Measurements from ENCODE around the gene SNX9.

The SNX9 gene

DNA sequence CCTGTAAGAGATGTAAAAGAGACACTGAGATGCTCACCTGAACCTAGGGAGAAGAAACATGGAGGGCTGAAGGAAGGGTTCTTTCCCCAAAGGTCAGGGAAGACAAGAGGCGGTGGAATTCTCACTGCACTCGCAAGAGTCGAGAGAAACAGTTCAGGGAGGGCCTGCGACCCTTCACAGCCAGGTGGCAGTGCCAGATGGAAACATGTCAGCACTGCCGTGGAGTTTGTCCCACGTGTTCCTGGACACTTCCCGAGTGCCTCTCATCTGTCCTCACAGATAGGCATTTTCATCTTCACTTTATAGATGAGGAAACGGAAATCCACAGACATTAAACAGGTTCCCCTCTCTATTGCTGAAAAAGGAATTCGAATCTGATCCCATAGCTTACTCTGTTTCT, 88.2 kb downstream of the SNX9 start:
- Histone ChIP-seq H3K4me3 (ENCODE audit: low read depth in 1 of 2, low read length in 2 of 2) (no peak overlapping the region), H3K27ac (ENCODE audit: low read length) (no peak overlapping the region), H3K4me1 (ENCODE audit: control insufficient read depth in 1 of 2, insufficient read depth in 2 of 2, low read length in 2 of 2) (peaks cover 0 to 3% of the 10 kb centered on the region in 2 donors), H3K9me3 (ENCODE audit: control insufficient read depth in 1 of 2, low read length in 2 of 2) (peaks cover 0 to 4% of the 10 kb centered on the region in 2 donors), H3K27me3 (ENCODE audit: low read depth, low read length) (no peaks in the 10 kb centered on the region), H3K36me3 (ENCODE audit: control insufficient read depth in 1 of 2, insufficient read depth in 2 of 2, low read length in 2 of 2) (peaks cover 16 to 50% of the 10 kb centered on the region in 2 donors)

DNA sequence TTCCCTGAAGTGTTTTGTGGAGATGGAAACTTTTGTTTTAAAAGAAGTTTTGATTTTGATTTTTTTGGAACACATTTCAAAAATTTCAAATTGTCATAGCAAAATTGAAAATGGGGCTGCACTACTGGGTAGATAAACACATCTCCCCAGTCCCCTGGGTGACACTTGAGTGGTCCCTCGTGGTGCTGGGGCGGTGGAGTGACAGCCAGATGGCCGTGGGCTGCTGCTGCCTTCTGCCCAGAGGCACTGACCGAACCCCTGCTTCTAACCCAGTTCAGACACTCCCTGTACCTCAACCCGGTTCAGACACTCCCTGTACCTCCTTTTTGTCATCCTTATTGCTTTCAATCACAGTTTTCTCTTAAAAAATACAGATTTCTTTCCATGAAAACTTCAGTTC, 88.7 kb downstream of the SNX9 start:
- no peak overlapping the region for H3K27ac ChIP-seq (ENCODE audit: low read length)
- H3K4me1 ChIP-seq (ENCODE audit: control insufficient read depth in 1 of 2, insufficient read depth in 2 of 2, low read length in 2 of 2), result peaks cover 0 to 3% of the 10 kb centered on the region in 2 donors
- peaks cover 16 to 47% of the 10 kb centered on the region in 2 donors for H3K36me3 ChIP-seq (ENCODE audit: control insufficient read depth in 1 of 2, insufficient read depth in 2 of 2, low read length in 2 of 2)
- no peaks in the 10 kb centered on the region for H3K27me3 ChIP-seq (ENCODE audit: low read depth, low read length)
- peaks cover 0 to 4% of the 10 kb centered on the region in 2 donors for H3K9me3 ChIP-seq (ENCODE audit: control insufficient read depth in 1 of 2, low read length in 2 of 2)
- H3K4me3 ChIP-seq (ENCODE audit: low read depth in 1 of 2, low read length in 2 of 2), result no peak overlapping the region

DNA sequence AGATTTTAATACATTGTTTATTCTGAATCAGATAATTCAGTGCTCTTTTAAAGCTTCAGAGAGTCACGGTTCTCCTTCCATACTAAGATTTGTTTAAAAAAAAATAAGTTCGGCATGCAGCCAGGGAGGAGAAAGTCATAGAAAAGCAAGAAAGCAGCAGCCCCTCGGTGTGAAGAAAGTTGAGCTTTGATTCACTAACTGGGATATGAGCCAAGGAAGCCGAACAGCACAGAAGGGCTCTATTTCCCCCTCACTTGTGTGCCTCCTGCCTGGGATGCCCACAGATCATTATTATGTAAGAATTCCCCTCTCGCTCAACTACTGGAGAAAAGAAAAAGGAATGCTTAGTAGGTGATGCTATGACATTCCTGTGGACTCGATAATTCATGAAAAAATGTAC, 89.3 kb downstream of the SNX9 start:
- Histone ChIP-seq H3K27me3 (ENCODE audit: low read depth, low read length) (no peaks in the 10 kb centered on the region), H3K4me3 (ENCODE audit: low read depth in 1 of 2, low read length in 2 of 2) (no peak overlapping the region), H3K4me1 (ENCODE audit: control insufficient read depth in 1 of 2, insufficient read depth in 2 of 2, low read length in 2 of 2) (peaks cover 0 to 3% of the 10 kb centered on the region in 2 donors), H3K36me3 (ENCODE audit: control insufficient read depth in 1 of 2, insufficient read depth in 2 of 2, low read length in 2 of 2) (peaks cover 16 to 45% of the 10 kb centered on the region in 2 donors), H3K9me3 (ENCODE audit: control insufficient read depth in 1 of 2, low read length in 2 of 2) (peaks cover 0 to 4% of the 10 kb centered on the region in 2 donors), H3K27ac (ENCODE audit: low read length) (no peak overlapping the region)

- H3K27me3 ChIP-seq (ENCODE audit: low read depth, low read length), result no peaks in the 10 kb centered on the region
- H3K4me1 ChIP-seq (ENCODE audit: control insufficient read depth in 1 of 2, insufficient read depth in 2 of 2, low read length in 2 of 2), result peaks cover 0 to 6% of the 10 kb centered on the region in 2 donors
- H3K4me3 ChIP-seq (ENCODE audit: low read depth in 1 of 2, low read length in 2 of 2), result no peak overlapping the region
- no peaks in the 10 kb centered on the region for H3K9me3 ChIP-seq (ENCODE audit: control insufficient read depth in 1 of 2, low read length in 2 of 2)
- no peak overlapping the region for H3K27ac ChIP-seq (ENCODE audit: low read length)
- peaks cover 46 to 68% of the 10 kb centered on the region in 2 donors for H3K36me3 ChIP-seq (ENCODE audit: control insufficient read depth in 1 of 2, insufficient read depth in 2 of 2, low read length in 2 of 2)
Observed at GRCh38 chr6:157921685-157922367, 98.8 kb downstream of the SNX9 start.

DNA sequence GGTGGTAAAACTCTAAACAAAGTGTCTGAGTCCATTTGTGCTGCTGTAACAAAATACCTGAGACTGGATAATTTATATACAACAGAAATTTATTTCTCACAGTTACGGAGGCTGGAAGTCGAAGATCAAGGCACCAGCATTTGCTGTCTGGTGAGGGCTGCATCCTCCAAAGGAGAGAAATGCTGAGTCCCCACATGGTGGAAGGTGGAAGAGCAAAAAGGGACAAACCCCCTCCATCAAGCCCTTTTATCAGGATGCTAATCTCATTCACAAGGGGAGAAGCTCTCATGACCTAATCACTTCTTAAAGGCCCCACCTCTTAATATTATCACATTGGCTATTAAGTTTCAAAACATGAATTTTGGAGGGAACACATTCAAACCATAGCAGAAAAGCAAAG, 102.7 kb downstream of the SNX9 start:
- Histone ChIP-seq H3K27ac (ENCODE audit: low read length) (no peak overlapping the region), H3K9me3 (ENCODE audit: control insufficient read depth in 1 of 2, low read length in 2 of 2) (no peaks in the 10 kb centered on the region), H3K4me1 (ENCODE audit: control insufficient read depth in 1 of 2, insufficient read depth in 2 of 2, low read length in 2 of 2) (peaks cover 0 to 6% of the 10 kb centered on the region in 2 donors), H3K4me3 (ENCODE audit: low read depth in 1 of 2, low read length in 2 of 2) (no peak overlapping the region), H3K36me3 (ENCODE audit: control insufficient read depth in 1 of 2, insufficient read depth in 2 of 2, low read length in 2 of 2) (peaks cover 67 to 74% of the 10 kb centered on the region in 2 donors), H3K27me3 (ENCODE audit: low read depth, low read length) (no peaks in the 10 kb centered on the region)

DNA sequence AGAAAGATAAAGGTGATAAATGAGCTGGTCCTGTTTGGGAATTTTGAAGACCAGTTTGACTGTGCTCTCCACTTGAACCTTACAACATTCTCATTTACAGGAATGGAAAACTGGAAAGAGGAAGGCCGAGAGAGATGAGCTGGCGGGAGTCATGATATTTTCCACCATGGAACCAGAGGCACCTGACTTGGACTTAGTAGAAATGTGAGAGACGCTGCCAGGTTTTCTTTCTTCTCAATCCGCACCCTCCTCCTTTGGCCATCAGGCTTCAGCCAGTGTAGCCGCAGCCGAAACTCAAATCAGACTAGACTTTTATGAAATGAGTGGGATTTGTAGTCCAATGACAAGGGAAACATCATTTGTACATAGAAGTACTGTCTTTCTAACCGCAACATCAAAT, 104.0 kb downstream of the SNX9 start:
- H3K27me3 ChIP-seq (ENCODE audit: low read depth, low read length), result no peaks in the 10 kb centered on the region
- H3K36me3 ChIP-seq (ENCODE audit: control insufficient read depth in 1 of 2, insufficient read depth in 2 of 2, low read length in 2 of 2), result peaks cover 66 to 75% of the 10 kb centered on the region in 2 donors
- H3K27ac ChIP-seq (ENCODE audit: low read length), result no peak overlapping the region
- H3K9me3 ChIP-seq (ENCODE audit: control insufficient read depth in 1 of 2, low read length in 2 of 2), result no peaks in the 10 kb centered on the region
- H3K4me1 ChIP-seq (ENCODE audit: control insufficient read depth in 1 of 2, insufficient read depth in 2 of 2, low read length in 2 of 2), result peaks cover 0 to 5% of the 10 kb centered on the region in 2 donors
- no peak overlapping the region for H3K4me3 ChIP-seq (ENCODE audit: low read depth in 1 of 2, low read length in 2 of 2)

DNA sequence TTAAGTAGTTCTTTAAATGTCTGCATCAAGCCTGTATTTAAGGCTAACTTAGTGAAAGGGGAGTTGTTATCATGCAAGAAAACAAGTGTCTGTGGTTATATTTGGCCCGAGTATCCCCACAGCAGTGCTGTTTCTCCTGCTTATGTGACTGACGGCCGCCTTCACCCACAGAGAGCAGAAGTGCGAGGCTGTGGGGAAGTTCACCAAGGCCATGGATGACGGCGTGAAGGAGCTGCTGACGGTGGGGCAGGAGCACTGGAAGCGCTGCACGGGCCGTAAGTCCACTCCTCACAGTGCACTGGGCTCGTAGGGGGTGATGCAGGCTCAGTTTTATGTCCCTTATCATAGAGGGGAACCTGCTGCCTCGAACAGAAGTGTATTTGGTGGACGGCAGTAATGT, 105.4 kb downstream of the SNX9 start:
- Histone ChIP-seq H3K27ac (ENCODE audit: low read length) (no peak overlapping the region), H3K4me1 (ENCODE audit: control insufficient read depth in 1 of 2, insufficient read depth in 2 of 2, low read length in 2 of 2) (no peaks in the 10 kb centered on the region), H3K9me3 (ENCODE audit: control insufficient read depth in 1 of 2, low read length in 2 of 2) (no peaks in the 10 kb centered on the region), H3K4me3 (ENCODE audit: low read depth in 1 of 2, low read length in 2 of 2) (no peak overlapping the region), H3K27me3 (ENCODE audit: low read depth, low read length) (no peaks in the 10 kb centered on the region), H3K36me3 (ENCODE audit: control insufficient read depth in 1 of 2, insufficient read depth in 2 of 2, low read length in 2 of 2) (peaks cover 60 to 74% of the 10 kb centered on the region in 2 donors)

DNA sequence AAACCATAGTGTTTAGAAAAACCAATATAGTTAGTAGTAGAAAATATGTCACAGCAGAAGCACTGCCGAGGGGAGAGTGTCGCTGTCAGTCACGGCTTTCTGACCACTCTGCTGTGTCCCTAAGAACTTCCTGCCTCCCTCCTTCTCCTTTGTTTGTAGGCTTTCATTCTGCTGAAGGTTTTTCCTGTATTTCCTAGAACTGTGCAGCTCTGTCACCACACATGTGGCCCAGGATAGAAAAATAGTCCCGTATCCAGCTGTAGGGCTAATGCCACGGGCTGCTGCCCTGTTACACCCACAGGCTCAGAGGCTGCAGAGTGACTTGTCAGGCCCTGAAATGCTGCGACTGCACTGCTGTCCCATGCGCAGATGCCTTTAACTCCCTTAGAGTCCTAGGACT, 106.0 kb downstream of the SNX9 start:
- Histone ChIP-seq H3K36me3 (ENCODE audit: control insufficient read depth in 1 of 2, insufficient read depth in 2 of 2, low read length in 2 of 2) (peaks cover 64 to 77% of the 10 kb centered on the region in 2 donors), H3K4me1 (ENCODE audit: control insufficient read depth in 1 of 2, insufficient read depth in 2 of 2, low read length in 2 of 2) (no peaks in the 10 kb centered on the region), H3K27me3 (ENCODE audit: low read depth, low read length) (no peaks in the 10 kb centered on the region), H3K27ac (ENCODE audit: low read length) (no peak overlapping the region), H3K9me3 (ENCODE audit: control insufficient read depth in 1 of 2, low read length in 2 of 2) (no peaks in the 10 kb centered on the region), H3K4me3 (ENCODE audit: low read depth in 1 of 2, low read length in 2 of 2) (no peak overlapping the region)

- no peak overlapping the region for H3K4me3 ChIP-seq (ENCODE audit: low read depth in 1 of 2, low read length in 2 of 2)
- H3K4me1 ChIP-seq (ENCODE audit: control insufficient read depth in 1 of 2, insufficient read depth in 2 of 2, low read length in 2 of 2), result no peaks in the 10 kb centered on the region
- H3K36me3 ChIP-seq (ENCODE audit: control insufficient read depth in 1 of 2, insufficient read depth in 2 of 2, low read length in 2 of 2), result peaks cover 66 to 75% of the 10 kb centered on the region in 2 donors
- no peaks in the 10 kb centered on the region for H3K27me3 ChIP-seq (ENCODE audit: low read depth, low read length)
- no peaks in the 10 kb centered on the region for H3K9me3 ChIP-seq (ENCODE audit: control insufficient read depth in 1 of 2, low read length in 2 of 2)
- H3K27ac ChIP-seq (ENCODE audit: low read length), result no peak overlapping the region
Observed at GRCh38 chr6:157929765-157930319, 106.8 kb downstream of the SNX9 start.

DNA sequence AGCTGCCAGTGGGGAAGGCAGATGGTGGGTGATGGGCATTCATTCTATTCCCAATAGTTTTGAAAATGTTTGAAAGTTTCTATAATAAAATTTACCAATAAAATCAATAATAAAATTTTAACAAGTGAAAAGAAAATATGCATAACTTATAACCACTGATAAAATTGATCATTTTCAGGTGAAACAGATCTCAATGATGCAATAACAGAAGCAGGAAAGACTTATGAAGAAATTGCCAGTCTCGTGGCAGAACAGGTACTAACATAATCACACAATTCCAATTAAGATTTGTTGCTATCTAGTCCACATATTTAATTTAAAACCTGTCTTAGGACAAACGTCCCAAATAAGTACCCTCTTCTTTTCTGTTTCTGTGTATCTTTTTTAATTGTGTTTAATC, 112.7 kb downstream of the SNX9 start:
- Histone ChIP-seq H3K4me3 (ENCODE audit: low read depth in 1 of 2, low read length in 2 of 2) (no peak overlapping the region), H3K4me1 (ENCODE audit: control insufficient read depth in 1 of 2, insufficient read depth in 2 of 2, low read length in 2 of 2) (no peaks in the 10 kb centered on the region), H3K27me3 (ENCODE audit: low read depth, low read length) (no peaks in the 10 kb centered on the region), H3K36me3 (ENCODE audit: control insufficient read depth in 1 of 2, insufficient read depth in 2 of 2, low read length in 2 of 2) (peaks cover 44 to 86% of the 10 kb centered on the region in 2 donors), H3K9me3 (ENCODE audit: control insufficient read depth in 1 of 2, low read length in 2 of 2) (no peaks in the 10 kb centered on the region), H3K27ac (ENCODE audit: low read length) (no peak overlapping the region)

- H3K4me1 ChIP-seq (ENCODE audit: control insufficient read depth in 1 of 2, insufficient read depth in 2 of 2, low read length in 2 of 2), result no peaks in the 10 kb centered on the region
- peaks cover 43 to 85% of the 10 kb centered on the region in 2 donors for H3K36me3 ChIP-seq (ENCODE audit: control insufficient read depth in 1 of 2, insufficient read depth in 2 of 2, low read length in 2 of 2)
- H3K4me3 ChIP-seq (ENCODE audit: low read depth in 1 of 2, low read length in 2 of 2), result no peak overlapping the region
- no peak overlapping the region for H3K27ac ChIP-seq (ENCODE audit: low read length)
- no peaks in the 10 kb centered on the region for H3K9me3 ChIP-seq (ENCODE audit: control insufficient read depth in 1 of 2, low read length in 2 of 2)
- no peaks in the 10 kb centered on the region for H3K27me3 ChIP-seq (ENCODE audit: low read depth, low read length)
Observed at GRCh38 chr6:157937318-157937717, 114.3 kb downstream of the SNX9 start.

GRCh38 chr6:157937916-157938315, 114.9 kb downstream of the SNX9 start:
- H3K4me3 ChIP-seq (ENCODE audit: low read depth in 1 of 2, low read length in 2 of 2), result no peak overlapping the region
- peaks cover 42 to 87% of the 10 kb centered on the region in 2 donors for H3K36me3 ChIP-seq (ENCODE audit: control insufficient read depth in 1 of 2, insufficient read depth in 2 of 2, low read length in 2 of 2)
- H3K4me1 ChIP-seq (ENCODE audit: control insufficient read depth in 1 of 2, insufficient read depth in 2 of 2, low read length in 2 of 2), result no peaks in the 10 kb centered on the region
- H3K27ac ChIP-seq (ENCODE audit: low read length), result no peak overlapping the region
- no peaks in the 10 kb centered on the region for H3K9me3 ChIP-seq (ENCODE audit: control insufficient read depth in 1 of 2, low read length in 2 of 2)
- no peaks in the 10 kb centered on the region for H3K27me3 ChIP-seq (ENCODE audit: low read depth, low read length)
